GM12878 (cell line): Measurements from ENCODE around the gene ASB7. TPM values are rescaled to one million over a fixed set of nuclear protein-coding genes. Genes with fewer than 3 reads are reported as not detected.

Experiments used
- ATAC-seq: fragments of 200-7000 bp; cut with Tn5 transposase; 3 replicates; pipeline ENCODE4 v1.9.1; 2020; ENCODE audit warnings: mild to moderate bottlenecking, moderate library complexity
- BruUV-seq: library from RNA; stranded (reverse); fragments of 400-500 nt; replicated peaks from 2 replicates; lab custom pipeline; 2021; lab: Mats Ljungman, UMichigan
- CTCF ChIA-PET: fragments of 300-600 bp; sonication (Branson Sonifier 250); formaldehyde crosslinking; extraction: SDS; loops from one replicate; lab custom pipeline; 2021; ENCODE audit warnings: inconsistent platforms; lab: Yijun Ruan, JAX
- POLR2A ChIA-PET: fragments of 350-600 bp; formaldehyde crosslinking; extraction: SDS; loops from one replicate; lab custom pipeline; 2021; ENCODE audit warnings: inconsistent platforms; lab: Charles Lee
- RAD21 ChIA-PET: fragments of 300-600 bp; sonication (Branson Sonifier 250); formaldehyde crosslinking; loops from one replicate; lab custom pipeline; 2023; ENCODE audit warnings: antibody characterized with exemption; ENCODE audit not compliant: unreplicated experiment; lab: Charles Lee
- SMC1A ChIA-PET: fragments of 300-600 bp; sonication (Branson Sonifier 250); formaldehyde crosslinking; loops from one replicate; lab custom pipeline; 2023; ENCODE audit not compliant: unreplicated experiment, uncharacterized antibody; lab: Charles Lee
- DNase-seq: peaks from one replicate; pipeline ENCODE4 v3.0.0-alpha.2; 2011; ENCODE audit warnings: low read depth, low spot score
- FAIRE-seq: peaks from 3 replicates; lab custom pipeline; 2011; peaks lifted over from hg19 to GRCh38; lab: Jason Lieb, UNC
- H2AFZ ChIP-seq: 2 replicates; pipeline ENCODE4 v1.6.0; 2011; ENCODE audit warnings: low read depth, low read length, control low read depth; ENCODE audit not compliant: control insufficient read depth
- H3K27ac ChIP-seq: 2 replicates; pipeline ENCODE4 v1.5.1; 2011; ENCODE audit warnings: control low read depth; ENCODE audit not compliant: control insufficient read depth, insufficient read depth
- H3K27me3 ChIP-seq, 2 experiments: replicated peaks in 1 of 2; 2 replicates each; pipeline versions ENCODE4 v1.6.0 to v1.6.1; 2011; ENCODE audit warnings: low read length in 1 of 2; ENCODE audit not compliant: control insufficient read depth in 2 of 2, insufficient read depth in 2 of 2
- H3K36me3 ChIP-seq, 2 experiments: 2 replicates each; pipeline ENCODE4 v1.5.1; 2011; ENCODE audit warnings: low read length in 1 of 2; ENCODE audit not compliant: control insufficient read depth in 2 of 2, insufficient read depth in 2 of 2
- H3K4me1 ChIP-seq: 2 replicates; pipeline ENCODE4 v1.6.1; 2011; ENCODE audit warnings: mild to moderate bottlenecking, low read length, moderate library complexity, mixed read lengths; ENCODE audit not compliant: control insufficient read depth, insufficient read depth
- H3K4me2 ChIP-seq: 2 replicates; pipeline ENCODE4 v1.6.0; 2011; ENCODE audit warnings: control low read depth; ENCODE audit not compliant: control insufficient read depth, insufficient read depth
- H3K4me3 ChIP-seq: fragments of 200-600 bp; sonication (generic); 2 replicates; pipeline ENCODE4 v1.5.1; 2016
- H3K79me2 ChIP-seq: 2 replicates; pipeline ENCODE4 v1.6.0; 2011; ENCODE audit warnings: low read length; ENCODE audit not compliant: control insufficient read depth, insufficient read depth
- H3K9ac ChIP-seq: 2 replicates; pipeline ENCODE4 v1.8.0; 2011; ENCODE audit warnings: low read length, control low read depth, mixed read lengths; ENCODE audit not compliant: control insufficient read depth, insufficient read depth
- H3K9me3 ChIP-seq: replicated peaks from 3 replicates; pipeline ENCODE4 v1.5.1; 2011; ENCODE audit warnings: mild to moderate bottlenecking, low read length; ENCODE audit not compliant: control insufficient read depth, insufficient read depth
- H4K20me1 ChIP-seq: 2 replicates; pipeline ENCODE4 v1.6.0; 2011; ENCODE audit not compliant: control insufficient read depth, insufficient read depth
- ASH2L ChIP-seq: fragments of 300-600, 200-600 bp; sonication (generic); IDR thresholded peaks from 2 replicates; pipeline ENCODE4 v1.6.1; 2017; ENCODE audit warnings: low read depth, mild to moderate bottlenecking, borderline replicate concordance
- BCL11A ChIP-seq: IDR thresholded peaks from 2 replicates; pipeline ENCODE4 v1.6.1; 2011; ENCODE audit warnings: low read depth, low read length
- CBFB ChIP-seq: IDR thresholded peaks from 2 replicates; pipeline ENCODE4 v1.6.1; 2016; ENCODE audit warnings: antibody characterized with exemption, low read depth
- ESRRA ChIP-seq: IDR thresholded peaks from 2 replicates; pipeline ENCODE4 v1.6.1; 2012; ENCODE audit warnings: mild to moderate bottlenecking, low read length, improper control_type of control experiment
- IRF5 ChIP-seq: fragments of 450-650 bp; IDR thresholded peaks from 2 replicates; pipeline ENCODE4 v1.6.1; 2017; ENCODE audit warnings: borderline replicate concordance
- KDM1A ChIP-seq: fragments of 200-600 bp; sonication (generic); IDR thresholded peaks from 2 replicates; pipeline ENCODE4 v1.6.1; 2016; ENCODE audit warnings: borderline replicate concordance
- NR2F1 ChIP-seq: fragments of 450-650 bp; conservative IDR thresholded peaks from 2 replicates; pipeline ENCODE4 v1.6.1; 2017; ENCODE audit warnings: mild to moderate bottlenecking
- PBX3 ChIP-seq: IDR thresholded peaks from 2 replicates; pipeline ENCODE4 v1.6.1; 2011; ENCODE audit warnings: mild to moderate bottlenecking, low read depth, low read length, moderate library complexity; ENCODE audit not compliant: insufficient replicate concordance
- STAT1 ChIP-seq: fragments of 450-650 bp; conservative IDR thresholded peaks from 2 replicates; pipeline ENCODE4 v1.6.1; 2014; ENCODE audit warnings: antibody characterized with exemption, mild to moderate bottlenecking
- TAF1 ChIP-seq: IDR thresholded peaks from 2 replicates; pipeline ENCODE4 v1.6.1; 2011; ENCODE audit warnings: mild to moderate bottlenecking, low read depth, low read length, borderline replicate concordance
- TCF3 ChIP-seq: IDR thresholded peaks from 2 replicates; pipeline ENCODE4 v1.6.1; 2012; ENCODE audit warnings: low read depth, mild to moderate bottlenecking, low read length, borderline replicate concordance; ENCODE audit not compliant: insufficient read depth
- ZNF622 ChIP-seq: fragments of 450-650 bp; IDR thresholded peaks from 2 replicates; pipeline ENCODE4 v1.6.1; 2017; ENCODE audit warnings: mild to moderate bottlenecking, inconsistent platforms
- WGBS: methylation state at CpG from one replicate; pipeline ENCODE4 v1.1.6; 2016; ENCODE audit warnings: low lambda C conversion rate; ENCODE audit not compliant: insufficient replicate concordance, insufficient coverage; ENCODE audit errors: missing lambda C conversion rate; 5-methylcytosine and 5-hydroxymethylcytosine counted together
- in situ Hi-C: fragments of 300-500 bp; cut with MboI; formaldehyde crosslinking; loops from 9 replicates; pipeline ENCODE4 v1.14.3; 2018; ENCODE audit warnings: mixed read lengths
- intact Hi-C: fragments of 100-400 bp; cut with micrococcal nuclease; formaldehyde crosslinking; loops from one replicate; pipeline ENCODE4 v1.14.2; 2022; ENCODE audit not compliant: unreplicated experiment
- polyA plus RNA-seq, 11 experiments: library from polyadenylated mRNA; depleted of rRNA in 4 of 11; unstranded in 6 of 11; stranded (reverse) in 5 of 11; fragments of >200 nt; fragmentation: Nextera tagmentation in 4 of 11; fragmentation: Illumina TruSeq in 1 of 11; extraction: Ambion mirVana in 4 of 11; extraction: Trizol in 1 of 11; gene quantifications; 1 replicate in 1 of 11; 2 replicates in 10 of 11; pipeline versions ENCODE4 v1.2.1 to v1.2.3, GENCODE V29; 2011 to 2016; ENCODE audit warnings: inconsistent platforms in 2 of 11, missing spikeins in 2 of 11, low read depth in 1 of 11
- total RNA-seq, 4 experiments: library from RNA; depleted of rRNA in 3 of 4; stranded (reverse); fragments of >200 nt in 3 of 4; fragmentation: Illumina TruSeq in 1 of 4; extraction: Trizol in 1 of 4; gene quantifications; 2 replicates each; pipeline versions ENCODE4 v1.2.1 to v1.2.3, GENCODE V29; 2013 to 2021

Gene ASB7
- total and polyA plus RNA-seq, 10 of the 15 experiments (the other 5 are each of a cell fraction or from before 2014, with no cell fraction given) = 2.7 to 13.9 (median 8.6) TPM

GRCh38 chr15:100670505-100671021 is 68.2 kb downstream of the ASB7 start:
- POLR2A ChIA-PET = no interaction called here
- H3K4me2 ChIP-seq = no peak overlapping the region
- 22% methylated on average over 8 of the region's 8 CpGs for WGBS
- no peak overlapping the region for H3K27ac ChIP-seq
- H3K27me3 ChIP-seq = no peaks in the 10 kb centered on the region
- no peak overlapping the region for H3K9ac ChIP-seq
- intact Hi-C loops (no loop called here), in situ Hi-C loops (no loop called here)
- FAIRE-seq (no peak), DNase-seq (no peak), ATAC-seq (no peak)
- no peak overlapping the region for H2AFZ ChIP-seq
- no peaks in the 10 kb centered on the region for H4K20me1 ChIP-seq
- H3K4me3 ChIP-seq = no peak overlapping the region
- BruUV-seq = no TSS peak
- no peaks in the 10 kb centered on the region for H3K4me1 ChIP-seq
- CTCF ChIA-PET = no interaction called here
- no peaks in the 10 kb centered on the region for H3K9me3 ChIP-seq
- RAD21 ChIA-PET = interaction anchor here (1.2 kb wide), 1 partner anchor 338 kb away, joined by 3 read pairs; no protein-coding TSS in a partner anchor
- SMC1A ChIA-PET = no interaction called here
- H3K36me3 ChIP-seq = no peaks in the 10 kb centered on the region
- H3K79me2 ChIP-seq = no peaks in the 10 kb centered on the region
- TF ChIP-seq ZNF622 (no peak), PBX3 (no peak), TCF3 (no peak), IRF5 (no peak), ASH2L (no peak), CBFB (no peak), TAF1 (no peak), NR2F1 (no peak), KDM1A (no peak), ESRRA (no peak), BCL11A (no peak), STAT1 (no peak)
- TF ChIP-seq, all 136 proteins: peak for 0
